ENCODE measurements around the gene CREBBP. TPM values are rescaled to one million over a fixed set of nuclear protein-coding genes. Genes with fewer than 3 reads are reported as not detected.

Gene CREBBP
- total and polyA plus RNA-seq, 9 of the 15 experiments (the other 6 are each of a cell fraction or from before 2014, with no cell fraction given) = 0.70 to 24.8 (median 5.6) TPM

GRCh38 chr16:3764409-3764808 lies 116.1 kb downstream of the CREBBP start (continued):
- TF ChIP-seq TCF15 (CRISPR knock-in tag; IDR thresholded peaks at IDR 0.05) (no peak), GTF2A2 (tag; IDR thresholded peaks at IDR 0.05) (no peak), ZNF175 (CRISPR knock-in tag; IDR thresholded peaks at IDR 0.05; ENCODE audit: low read depth) (no peak), ELF4 (CRISPR knock-in tag; IDR thresholded peaks at IDR 0.05) (no peak), TEAD4 (IDR thresholded peaks at IDR 0.05; ENCODE audit: low read length) (no peak), TEAD4 (CRISPR knock-in tag; IDR thresholded peaks at IDR 0.05; ENCODE audit: borderline replicate concordance) (no peak), PURB (CRISPR knock-in tag; IDR thresholded peaks at IDR 0.05; ENCODE audit: low read depth) (no peak), DACH1 (IDR thresholded peaks at IDR 0.05; ENCODE audit: partially characterized antibody) (no peak), BDP1 (IDR thresholded peaks at IDR 0.05; ENCODE audit: insufficient read depth, insufficient read length) (no peak)

GRCh38 chr16:3762107-3762750 lies 118.3 kb downstream of the CREBBP start:
- POLR2A ChIA-PET = no interaction called here
- Histone ChIP-seq H3K4me3 (no peak overlapping the region), H3K9ac (ENCODE audit: insufficient read depth in 1 of 2, low read depth in 2 of 2, low read length in 2 of 2) (no peak overlapping the region), H2AFZ (ENCODE audit: low read depth, low read length) (no peak overlapping the region), H3K9me3 (replicated peaks; ENCODE audit: control insufficient read depth, insufficient read depth, low read depth, low read length) (no peaks in the 10 kb centered on the region), H4K20me1 (replicated peaks; ENCODE audit: control insufficient read depth, insufficient read depth, low read length) (no peaks in the 10 kb centered on the region), H3K36me3 (ENCODE audit: control insufficient read depth, insufficient read depth, low read length) (peaks cover 43% of the 10 kb centered on the region), H3K79me2 (ENCODE audit: control insufficient read depth, insufficient read depth, low read length) (no peaks in the 10 kb centered on the region), H3K27me3 (ENCODE audit: control insufficient read depth in 2 of 2, insufficient read depth in 2 of 2, low read length in 2 of 2) (no peaks in the 10 kb centered on the region), H3K27ac (ENCODE audit: extremely low read depth, low read depth, low read length) (no peak overlapping the region), H3K4me2 (ENCODE audit: insufficient read depth, low read length) (no peak overlapping the region), H3K9me1 (ENCODE audit: control insufficient read depth, insufficient read depth, low read length) (no peaks in the 10 kb centered on the region), H3K4me1 (replicated peaks in 1 of 2; ENCODE audit: control insufficient read depth in 2 of 2, insufficient read depth in 2 of 2, low read length in 2 of 2) (no peaks in the 10 kb centered on the region)
- in situ Hi-C loops (cut with MboI) (no loop called here), intact Hi-C loops (cut with micrococcal nuclease) (no loop called here)
- WGBS (ENCODE audit: insufficient coverage, low coverage, missing lambda C conversion rate) = 91% methylated on average over 23 of the region's 25 CpGs
- BruUV-seq (replicated peaks) = no TSS peak
- FAIRE-seq = no peak
- no peak for DNase-seq (ENCODE audit: extremely low read depth in 1 of 4, low spot score in 3 of 4)
- no peak for ATAC-seq
- CTCF ChIA-PET (ENCODE audit: low intra/inter-chr PET ratio) = no interaction called here
- TF ChIP-seq SUPT5H (IDR thresholded peaks at IDR 0.05) (no peak), FOXP1 (CRISPR knock-in tag; IDR thresholded peaks at IDR 0.05) (no peak), ZNF512 (tag; IDR thresholded peaks at IDR 0.05) (no peak), ZKSCAN8 (CRISPR knock-in tag; IDR thresholded peaks at IDR 0.05) (no peak), ETV6 (IDR thresholded peaks at IDR 0.05; ENCODE audit: borderline replicate concordance in 1 of 2, low read depth in 2 of 2, low read length in 1 of 2) (no peak), ETV6 (CRISPR knock-in tag; IDR thresholded peaks at IDR 0.05; ENCODE audit: borderline replicate concordance) (no peak), USF1 (CRISPR knock-in tag; IDR thresholded peaks at IDR 0.05) (no peak), GABPB2 (CRISPR knock-in tag; conservative IDR thresholded peaks at IDR 0.05) (no peak), LARP7 (IDR thresholded peaks at IDR 0.05) (no peak), KLF10 (CRISPR knock-in tag; IDR thresholded peaks at IDR 0.05) (no peak)

Measured in K562 (cell line).